HG02981 (cell line): Measurements from ENCODE around the gene SLC22A3.
"Not testable (repeated sequence)": the region's sequence is repeated elsewhere in the genome, so short reads cannot be mapped to it uniquely, and the experiment has no call there.

Experiments used
- ATAC-seq: cut with Tn5 transposase; IDR thresholded peaks from one replicate; pipeline ENCODE4 v1.9.1; 2021; ENCODE audit warnings: mild to moderate bottlenecking, moderate library complexity; ENCODE audit not compliant: unreplicated experiment

Gene SLC22A3, protein sequence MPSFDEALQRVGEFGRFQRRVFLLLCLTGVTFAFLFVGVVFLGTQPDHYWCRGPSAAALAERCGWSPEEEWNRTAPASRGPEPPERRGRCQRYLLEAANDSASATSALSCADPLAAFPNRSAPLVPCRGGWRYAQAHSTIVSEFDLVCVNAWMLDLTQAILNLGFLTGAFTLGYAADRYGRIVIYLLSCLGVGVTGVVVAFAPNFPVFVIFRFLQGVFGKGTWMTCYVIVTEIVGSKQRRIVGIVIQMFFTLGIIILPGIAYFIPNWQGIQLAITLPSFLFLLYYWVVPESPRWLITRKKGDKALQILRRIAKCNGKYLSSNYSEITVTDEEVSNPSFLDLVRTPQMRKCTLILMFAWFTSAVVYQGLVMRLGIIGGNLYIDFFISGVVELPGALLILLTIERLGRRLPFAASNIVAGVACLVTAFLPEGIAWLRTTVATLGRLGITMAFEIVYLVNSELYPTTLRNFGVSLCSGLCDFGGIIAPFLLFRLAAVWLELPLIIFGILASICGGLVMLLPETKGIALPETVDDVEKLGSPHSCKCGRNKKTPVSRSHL

DNA sequence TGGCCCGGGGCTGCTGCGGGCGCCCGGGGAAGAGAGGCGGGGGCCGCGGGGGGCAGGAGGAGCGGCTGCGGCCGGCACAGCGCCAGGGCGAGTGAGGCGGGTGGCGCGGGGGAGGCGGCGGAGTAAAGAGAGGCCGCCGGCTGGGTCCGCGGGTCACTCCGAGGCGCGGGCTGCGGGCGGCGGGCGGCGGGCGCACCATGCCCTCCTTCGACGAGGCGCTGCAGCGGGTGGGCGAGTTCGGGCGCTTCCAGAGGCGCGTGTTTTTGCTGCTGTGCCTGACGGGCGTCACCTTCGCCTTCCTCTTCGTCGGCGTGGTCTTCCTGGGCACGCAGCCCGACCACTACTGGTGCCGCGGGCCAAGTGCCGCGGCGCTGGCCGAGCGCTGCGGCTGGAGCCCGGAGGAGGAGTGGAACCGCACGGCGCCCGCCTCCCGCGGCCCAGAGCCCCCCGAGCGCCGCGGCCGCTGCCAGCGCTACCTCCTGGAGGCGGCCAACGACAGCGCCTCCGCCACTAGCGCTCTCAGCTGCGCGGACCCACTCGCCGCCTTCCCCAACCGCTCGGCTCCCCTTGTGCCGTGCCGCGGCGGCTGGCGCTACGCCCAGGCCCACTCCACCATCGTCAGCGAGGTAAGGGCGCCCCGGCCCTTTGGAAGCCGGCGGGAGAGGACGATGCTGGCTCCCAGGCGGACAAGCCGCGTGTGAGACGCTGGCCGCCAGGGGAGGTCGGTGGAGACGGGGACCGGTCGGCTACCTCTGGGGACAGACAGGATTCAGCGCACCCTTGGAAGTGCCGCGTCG lies at the start of gene SLC22A3:
SLC22A3 (plus strand) TSS at position 156 of the 797 bp plus-strand sequence; CDS start at position 198, 42 bp downstream.
- no peak for ATAC-seq

DNA sequence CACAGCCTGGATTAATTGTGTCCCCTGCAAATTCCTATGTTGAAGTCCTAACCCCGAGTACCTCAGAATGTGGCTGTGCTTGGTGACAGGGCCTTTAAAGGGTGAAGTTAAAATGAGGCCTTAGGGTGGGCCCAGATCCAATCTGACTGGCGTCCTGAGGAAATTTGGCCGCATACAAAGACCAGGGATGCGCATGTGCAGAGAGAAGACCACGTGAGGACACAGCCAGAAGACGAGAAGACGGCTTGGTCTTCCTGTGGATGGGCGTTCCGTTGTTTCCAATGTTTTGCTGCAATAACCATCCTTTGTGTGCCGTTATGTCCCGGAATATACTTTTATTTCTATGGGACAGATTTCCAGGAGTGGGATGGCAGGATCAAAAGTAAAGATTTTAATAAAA lies 48.6 kb upstream of the SLC22A3 start:
- ATAC-seq: no peak

DNA sequence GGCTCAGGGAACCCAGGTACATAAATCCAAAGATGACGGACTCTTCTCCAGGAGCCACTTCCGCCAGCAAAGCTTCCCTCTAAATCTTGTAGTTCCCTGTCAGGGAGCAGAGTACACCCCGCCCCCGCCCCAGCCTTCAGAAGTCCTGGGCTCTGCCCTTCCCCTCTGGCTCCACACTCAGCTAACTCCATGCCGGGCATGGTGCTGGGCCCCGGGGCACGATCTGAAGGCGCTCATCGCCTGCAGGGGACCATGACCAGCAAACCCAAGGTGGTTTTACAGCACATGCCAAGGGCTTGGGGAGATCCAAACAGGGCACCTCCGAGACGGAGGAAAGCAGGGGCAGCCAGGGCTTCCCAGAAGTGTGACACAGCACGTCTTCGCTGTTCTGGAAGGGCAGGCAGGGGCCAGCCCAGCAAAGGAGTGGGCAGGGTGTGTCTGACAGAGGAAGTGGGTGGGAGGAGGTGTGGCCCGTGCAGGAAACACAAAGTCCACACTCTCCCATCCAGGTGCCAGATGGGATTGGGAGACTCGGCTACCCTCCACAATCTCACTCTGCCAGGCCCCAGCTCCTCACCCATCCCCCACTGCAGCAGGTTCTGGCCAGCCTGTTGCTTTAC lies 48.0 kb upstream of the SLC22A3 start:
- no peak for ATAC-seq

DNA sequence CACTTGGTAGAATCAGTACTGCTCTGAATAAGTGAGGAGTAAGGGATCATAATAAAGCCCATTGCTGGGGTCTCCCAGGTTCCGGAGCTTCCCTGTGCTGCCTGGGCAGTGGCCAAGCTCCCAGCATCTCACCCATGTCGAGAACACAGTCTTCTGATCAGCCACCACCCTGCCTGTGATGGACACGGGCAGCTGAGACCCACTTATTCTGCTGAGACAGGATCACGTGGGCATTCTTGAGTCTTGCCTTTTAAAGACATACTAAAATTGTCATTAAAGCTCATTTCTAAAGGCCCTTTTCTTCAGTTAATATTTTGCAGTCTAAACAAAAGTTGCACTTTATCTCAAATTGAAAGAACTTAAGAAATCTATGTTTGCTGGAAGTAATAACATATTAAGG lies 46.8 kb upstream of the SLC22A3 start:
- no peak for ATAC-seq

DNA sequence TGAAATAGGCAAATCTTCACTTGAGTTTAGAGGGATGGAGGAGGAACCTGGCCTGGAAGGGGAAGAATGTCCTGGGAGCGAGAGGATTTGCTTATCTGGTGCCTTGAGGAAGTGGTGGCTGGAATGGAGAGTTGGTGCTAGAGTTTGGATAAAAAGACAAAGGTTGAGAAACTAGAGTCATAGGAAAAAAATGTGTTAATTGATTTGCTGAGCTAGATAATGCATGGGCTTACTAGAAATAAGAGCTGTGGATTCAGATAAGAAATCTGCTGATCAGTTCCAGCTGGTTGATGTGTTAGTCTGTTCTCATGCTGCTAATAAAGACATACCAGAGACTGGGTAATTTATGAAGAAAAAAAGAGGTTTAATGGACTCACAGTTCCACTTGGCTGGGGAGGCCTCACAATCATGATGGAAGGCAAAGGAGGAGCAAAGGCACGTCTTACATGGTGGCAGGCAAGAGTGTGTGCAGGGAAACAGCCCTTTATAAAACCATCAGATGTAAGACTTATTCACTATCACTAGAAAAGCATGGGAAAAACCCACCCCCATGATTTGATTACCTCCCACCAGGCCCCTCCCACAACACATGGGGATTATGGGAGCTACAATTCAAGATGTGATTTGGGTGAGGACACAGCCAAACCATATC lies 45.6 kb upstream of the SLC22A3 start:
- not testable (repeated sequence) for ATAC-seq

DNA sequence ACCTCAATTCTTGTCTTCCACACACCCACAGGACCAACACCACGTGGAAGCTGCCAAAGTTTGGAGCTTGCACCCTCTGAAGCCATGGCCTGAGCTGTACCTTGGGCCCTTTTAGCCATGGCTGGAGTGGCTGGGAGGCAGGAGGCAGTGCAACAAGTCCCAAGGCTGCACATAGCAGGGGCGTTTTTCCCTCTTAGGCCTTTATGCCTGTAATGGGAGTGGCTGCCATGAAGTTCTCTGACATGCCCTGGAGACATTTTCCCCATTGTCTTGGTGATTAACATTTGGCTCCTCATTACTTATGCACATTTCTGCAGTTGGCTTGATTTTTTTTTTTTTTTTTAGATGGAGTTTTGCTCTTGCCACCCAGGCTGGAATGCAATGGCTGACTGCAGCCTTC lies 44.4 kb upstream of the SLC22A3 start:
- ATAC-seq: no peak

DNA sequence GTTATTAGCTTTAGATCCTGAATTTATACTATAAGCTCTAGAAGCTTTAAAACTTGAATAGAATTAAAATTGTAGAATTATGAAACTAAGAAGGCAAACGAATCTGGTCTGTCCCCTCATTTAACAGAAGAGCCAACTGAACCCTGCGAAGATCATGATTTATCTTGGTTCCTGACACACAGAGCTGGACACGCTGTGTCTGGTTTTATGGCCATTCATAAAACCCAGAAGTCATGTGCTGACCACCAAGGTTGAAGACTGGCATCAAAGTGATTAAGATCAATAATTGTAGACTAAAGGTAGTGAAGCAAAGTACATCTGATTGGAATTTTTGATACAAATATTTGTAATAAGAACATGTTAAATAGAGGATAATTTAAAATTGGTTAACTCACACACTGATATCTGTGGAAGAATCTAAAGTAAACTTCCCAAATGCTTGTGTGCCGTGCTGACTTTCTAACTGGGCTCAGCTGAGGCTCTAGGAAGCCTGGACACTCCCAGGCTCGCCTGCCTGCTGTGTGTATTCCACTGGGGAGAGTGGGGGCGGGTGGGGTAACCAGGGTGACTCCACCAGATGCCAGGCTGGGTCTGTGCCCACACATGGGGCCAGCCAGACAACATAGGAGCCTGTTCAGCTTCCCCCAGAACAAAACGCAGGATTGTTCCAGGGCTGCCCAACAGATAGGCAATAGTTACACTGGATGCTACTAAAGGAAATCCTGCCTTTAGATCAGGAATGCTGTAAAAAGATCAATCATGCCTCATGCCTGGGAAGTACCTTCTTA lies 42.1 kb upstream of the SLC22A3 start:
- ATAC-seq: no peak

DNA sequence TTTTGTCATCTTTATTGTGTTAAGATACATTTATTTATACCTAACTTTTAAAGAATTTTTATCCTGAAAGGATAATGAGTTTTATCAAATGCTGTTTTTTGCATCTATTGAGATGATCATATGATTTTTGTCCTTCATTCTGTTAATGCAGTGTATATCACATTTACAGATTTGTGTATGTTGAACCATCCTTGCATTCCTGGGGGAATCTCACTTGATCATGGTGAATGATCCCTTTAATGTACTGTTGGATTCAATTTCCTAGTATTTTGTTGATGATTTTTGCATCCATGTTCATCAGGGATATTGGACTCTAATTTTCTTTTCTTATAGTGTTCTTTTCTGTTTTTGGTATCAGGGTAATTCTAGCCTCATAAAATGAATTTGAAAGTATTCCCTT lies 38.5 kb upstream of the SLC22A3 start:
- no peak for ATAC-seq

DNA sequence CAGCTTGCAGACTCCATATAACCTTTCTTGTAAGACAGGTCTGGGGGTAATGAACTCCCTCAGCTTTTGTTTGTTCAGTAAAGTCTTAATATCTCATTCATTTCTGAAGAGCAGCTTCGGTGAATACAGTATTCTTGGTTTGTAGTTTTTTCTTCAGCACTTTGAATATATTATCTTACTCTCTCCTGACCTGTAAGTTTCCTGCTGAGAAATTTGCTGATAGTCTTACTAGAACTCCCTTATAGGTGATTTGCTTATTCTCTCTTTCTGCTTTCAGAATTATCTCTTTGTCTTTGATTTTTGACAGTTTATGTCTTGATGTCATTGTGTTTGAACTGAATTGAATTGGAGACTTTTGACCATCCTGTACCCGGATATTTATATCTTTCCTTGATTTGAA lies 35.3 kb upstream of the SLC22A3 start:
- no peak for ATAC-seq

DNA sequence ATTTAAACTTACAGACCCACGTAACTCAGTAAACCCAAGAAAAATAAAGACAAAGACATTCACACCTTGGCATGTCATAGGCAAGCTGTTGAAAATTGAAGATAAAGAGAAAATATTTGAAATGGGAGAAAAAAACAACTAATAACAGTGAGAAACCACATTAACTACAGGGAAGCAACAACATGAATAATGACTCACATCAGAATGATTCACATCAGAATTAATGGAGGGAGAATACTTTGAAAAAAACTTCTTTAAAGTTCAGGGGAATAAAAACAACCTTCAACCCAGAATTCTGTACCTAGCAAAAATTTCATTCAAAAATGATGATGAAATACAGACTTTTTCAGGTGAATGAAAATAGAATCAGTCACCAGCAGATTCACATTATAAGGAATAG lies 32.9 kb upstream of the SLC22A3 start:
- ATAC-seq: no peak

DNA sequence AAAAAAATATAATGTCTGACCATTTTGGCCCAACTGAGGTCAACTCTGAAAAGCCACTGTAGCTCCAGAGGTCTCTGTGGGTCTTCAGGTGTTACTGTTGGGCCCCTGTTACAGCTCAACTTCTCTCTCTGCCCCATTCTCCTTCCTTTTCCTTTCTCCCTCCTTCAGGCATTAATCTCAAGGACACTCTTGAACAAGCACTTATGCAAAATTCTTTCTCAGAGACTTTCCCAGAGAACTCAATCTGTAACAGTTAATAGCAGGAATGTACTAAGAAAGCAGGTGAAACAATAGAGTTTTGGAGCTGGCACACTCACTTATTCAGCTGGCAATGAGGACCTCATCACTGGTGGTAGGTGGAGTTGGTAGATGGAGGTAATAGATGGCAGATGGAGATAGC lies 31.9 kb upstream of the SLC22A3 start:
- ATAC-seq: no peak

DNA sequence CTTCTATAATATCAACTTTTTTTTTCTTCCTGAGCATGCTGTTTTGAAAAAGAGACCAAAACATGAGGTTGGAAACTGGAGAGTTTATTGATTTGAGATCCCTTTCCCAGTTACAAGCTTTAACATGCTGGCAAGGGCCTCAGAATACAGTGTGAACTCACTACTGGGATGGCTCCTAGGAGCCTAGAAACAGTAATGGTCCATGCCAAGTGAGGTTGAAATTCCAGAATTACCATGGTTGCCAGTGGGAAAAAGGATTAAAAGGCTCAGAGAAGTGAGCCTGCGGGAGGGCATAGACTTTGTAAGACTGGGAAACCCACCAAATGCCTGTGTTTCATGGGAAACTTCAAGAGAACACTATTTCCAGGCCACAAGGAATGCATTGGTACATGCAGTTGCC lies 28.9 kb upstream of the SLC22A3 start:
- no peak for ATAC-seq

DNA sequence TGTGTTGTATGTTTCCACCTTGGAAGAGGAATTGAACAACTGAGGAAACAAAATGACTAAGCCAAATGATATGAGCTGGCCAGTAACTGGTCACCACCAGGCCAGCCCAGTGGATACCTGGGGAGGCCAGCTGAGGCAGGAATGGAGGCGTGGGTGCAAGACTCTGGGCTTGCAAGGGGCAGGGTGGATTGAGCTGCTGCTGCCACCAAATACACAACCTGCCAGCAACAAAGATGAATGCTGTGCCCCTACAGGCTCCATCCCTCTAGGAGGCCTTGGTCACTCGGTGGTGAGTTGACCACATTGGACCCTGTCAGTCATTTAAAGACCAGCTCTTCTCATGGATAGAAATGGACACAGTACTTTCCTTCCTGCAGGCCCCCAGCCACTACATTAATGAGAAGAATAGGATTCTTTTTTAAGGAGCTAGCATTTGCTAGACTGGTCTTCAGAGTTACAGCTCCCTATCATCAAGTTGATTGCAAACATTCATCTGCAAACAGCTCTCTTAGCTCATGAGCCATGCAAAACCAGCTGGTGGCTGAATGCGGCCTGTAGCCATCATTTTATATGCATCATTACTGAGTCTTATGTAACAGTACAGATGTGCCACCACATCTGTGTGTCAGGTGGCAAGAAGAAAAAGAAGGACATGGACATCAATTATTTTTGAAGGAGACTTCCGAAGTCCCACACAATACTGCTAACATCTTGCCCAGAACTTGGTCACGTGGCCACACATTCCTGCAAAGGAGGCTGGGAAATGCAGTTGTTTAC lies 26.3 kb upstream of the SLC22A3 start:
- no peak for ATAC-seq

DNA sequence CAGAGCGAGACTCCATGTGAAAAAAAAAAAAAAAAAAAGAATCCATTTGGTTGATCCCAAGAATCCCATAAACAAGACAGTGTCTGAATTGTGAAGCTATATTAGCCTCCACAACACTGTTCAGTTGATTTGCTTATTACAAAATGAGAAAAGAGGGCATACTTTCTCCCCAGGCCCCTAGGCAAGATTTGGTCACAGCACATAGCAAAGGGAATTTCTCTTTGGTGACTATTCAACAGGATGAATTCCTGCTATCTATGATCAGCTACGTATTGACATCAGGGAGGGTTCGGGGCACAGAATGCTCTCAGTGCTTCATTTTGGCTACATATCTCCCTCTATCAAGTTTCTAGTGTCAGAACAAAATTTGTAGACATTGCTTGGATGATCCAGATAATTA lies 20.2 kb upstream of the SLC22A3 start:
- ATAC-seq: no peak

DNA sequence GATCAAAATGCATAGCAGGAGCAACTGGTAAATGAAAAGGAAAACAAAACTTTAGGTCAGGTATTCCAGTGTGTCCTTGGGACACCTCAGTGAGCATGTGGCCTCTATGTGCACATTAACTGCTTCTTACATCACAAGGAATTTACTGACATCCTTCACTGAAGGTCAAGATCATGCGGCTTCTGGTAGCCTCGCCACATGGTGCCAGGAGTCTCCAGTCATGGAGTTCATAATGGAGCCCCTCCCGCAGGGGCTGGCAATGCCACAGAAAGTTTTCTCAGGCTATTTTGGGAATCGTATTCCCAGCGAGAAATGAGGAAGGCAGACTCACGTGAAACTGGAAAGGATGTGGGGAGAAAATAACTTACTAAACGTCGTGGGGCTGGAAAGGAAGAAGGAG lies 19.7 kb upstream of the SLC22A3 start:
- no peak for ATAC-seq

DNA sequence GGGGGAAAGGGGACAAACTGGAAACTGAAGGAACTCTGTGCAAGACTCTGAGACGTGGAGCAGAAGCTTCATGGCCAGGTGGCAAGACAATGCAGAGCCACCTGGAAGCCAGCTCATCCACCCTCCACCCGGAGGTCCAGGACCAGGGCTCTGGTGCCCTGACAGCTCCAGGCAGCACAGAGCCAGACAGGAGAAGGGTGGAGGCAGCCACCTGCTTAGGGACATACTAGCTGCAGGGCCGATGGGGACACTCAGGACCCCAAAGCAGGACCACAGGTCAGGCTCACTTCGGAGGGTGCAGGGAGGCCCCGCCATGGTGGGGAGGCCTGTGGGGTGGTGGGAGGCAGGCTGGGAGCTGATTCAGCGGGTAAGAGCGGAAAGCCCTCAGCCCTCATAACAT lies 19.0 kb upstream of the SLC22A3 start:
- ATAC-seq: no peak

DNA sequence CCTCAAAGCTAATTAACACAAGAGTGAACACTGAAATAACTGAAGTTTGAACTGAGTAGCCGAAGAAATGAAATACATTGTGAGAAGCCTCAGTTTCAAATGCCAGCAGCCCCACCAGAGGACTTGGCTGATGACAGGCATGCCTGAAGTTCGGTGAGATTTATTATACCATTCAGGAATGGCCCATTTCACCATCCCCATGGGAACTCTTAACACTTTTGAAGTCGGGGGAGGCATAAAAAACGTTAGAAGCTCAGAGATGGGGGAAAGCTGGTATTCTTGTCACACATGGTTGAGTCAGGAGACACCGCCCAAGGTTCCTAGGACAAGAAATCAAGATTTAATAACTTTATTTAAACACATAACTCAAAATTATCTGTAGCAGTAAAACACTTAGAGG lies 17.6 kb upstream of the SLC22A3 start:
- no peak for ATAC-seq

DNA sequence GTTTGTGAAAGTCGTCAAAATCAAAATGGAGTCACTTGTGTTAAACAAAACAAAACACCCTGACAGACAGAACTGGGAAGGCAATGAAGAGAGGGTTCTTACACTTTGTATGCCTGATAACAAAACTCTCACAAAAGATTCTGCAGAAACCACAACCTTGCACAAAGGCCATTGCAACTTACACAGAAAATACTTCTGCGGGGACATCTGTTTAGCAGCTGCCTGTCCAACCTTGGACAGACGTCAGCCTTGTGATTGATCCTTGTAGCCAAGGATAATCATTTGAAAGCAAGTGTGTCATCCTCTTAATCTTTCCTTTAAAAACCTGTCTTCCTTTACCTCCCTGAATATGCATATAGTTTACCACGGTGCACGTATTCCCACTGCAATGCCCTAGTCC lies 17.0 kb upstream of the SLC22A3 start:
- ATAC-seq: no peak

DNA sequence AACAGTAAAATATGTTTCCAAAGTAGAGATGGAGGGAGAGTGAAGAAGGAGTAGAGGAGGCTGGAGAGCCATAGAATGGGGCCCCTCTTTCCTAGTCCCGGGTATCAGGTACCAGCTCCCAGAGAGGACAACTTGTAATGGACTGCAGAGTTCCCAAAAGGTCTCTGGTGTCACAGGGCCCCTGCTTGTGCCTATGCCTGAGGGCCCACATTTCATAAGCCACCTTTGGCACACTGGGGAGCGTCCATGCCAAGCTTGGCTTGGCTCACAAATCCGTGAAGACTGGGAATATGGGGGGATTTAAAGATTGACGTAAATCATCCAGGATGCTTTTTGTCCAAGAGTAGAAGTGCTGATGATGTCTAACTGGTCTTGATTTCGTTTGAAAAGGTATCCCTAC lies 16.4 kb upstream of the SLC22A3 start:
- ATAC-seq: no peak
